Neural progenitor cell (in vitro differentiated cells): ENCODE data around the gene IL36A. TPM values are rescaled to one million over a fixed set of nuclear protein-coding genes. Genes with fewer than 3 reads are reported as not detected.

ENCODE experiments used
- DNase-seq: peaks from one replicate; pipeline ENCODE4 v3.0.0-alpha.2; 2016; ENCODE audit warnings: low spot score
- H2AFZ ChIP-seq: fragments of 200-600 bp; sonication (generic); replicated peaks from 2 replicates; pipeline ENCODE4 v1.6.1; 2016; ENCODE audit warnings: antibody characterized with exemption
- H3F3A ChIP-seq: fragments of 200-600 bp; sonication (generic); 2 replicates; pipeline ENCODE4 v1.6.1; 2016; ENCODE audit warnings: antibody characterized with exemption, low read depth
- H3K27ac ChIP-seq: fragments of 200-600 bp; sonication (generic); 2 replicates; pipeline ENCODE4 v1.5.1; 2016; ENCODE audit warnings: mild to moderate bottlenecking
- H3K27me3 ChIP-seq: fragments of 200-600 bp; sonication (generic); 2 replicates; pipeline ENCODE4 v1.6.1; 2016; ENCODE audit warnings: mild to moderate bottlenecking, moderate library complexity
- H3K36me3 ChIP-seq: fragments of 200-600 bp; sonication (generic); 2 replicates; pipeline ENCODE4 v1.5.1; 2016
- H3K4me1 ChIP-seq: fragments of 200-600 bp; sonication (generic); 2 replicates; pipeline ENCODE4 v1.6.1; 2016; ENCODE audit warnings: mixed run types
- H3K4me2 ChIP-seq: fragments of 200-600 bp; sonication (generic); 2 replicates; pipeline ENCODE4 v1.6.1; 2016
- H3K4me3 ChIP-seq: fragments of 200-600 bp; sonication (generic); 2 replicates; pipeline ENCODE4 v1.5.1; 2016
- H3K79me2 ChIP-seq: fragments of 200-600 bp; sonication (generic); 2 replicates; pipeline ENCODE4 v1.6.1; 2016; ENCODE audit warnings: low read depth
- H3K9ac ChIP-seq: fragments of 200-600 bp; sonication (generic); 2 replicates; pipeline ENCODE4 v1.6.1; 2016
- H3K9me3 ChIP-seq: fragments of 200-600 bp; sonication (generic); 2 replicates; pipeline ENCODE4 v1.5.1; 2016; ENCODE audit warnings: low read depth
- H4K20me1 ChIP-seq: fragments of 200-600 bp; sonication (generic); 2 replicates; pipeline ENCODE4 v1.6.1; 2016; ENCODE audit warnings: low read depth
- H3K27ac Mint-ChIP-seq: 3 replicates; pipeline ENCODE4 v1.8.0; 2021; ENCODE audit warnings: mixed read lengths
- H3K27me3 Mint-ChIP-seq: 2 replicates; pipeline ENCODE4 v1.8.0; 2022; ENCODE audit warnings: low read depth, mild to moderate bottlenecking, inconsistent platforms, moderate library complexity, mixed read lengths; ENCODE audit not compliant: insufficient read depth
- H3K36me3 Mint-ChIP-seq: 3 replicates; pipeline ENCODE4 v1.8.0; 2021; ENCODE audit warnings: mixed read lengths
- H3K4me1 Mint-ChIP-seq: 3 replicates; pipeline ENCODE4 v1.8.0; 2021; ENCODE audit warnings: mixed read lengths
- H3K4me3 Mint-ChIP-seq: 3 replicates; pipeline ENCODE4 v1.8.0; 2021; ENCODE audit warnings: mild to moderate bottlenecking, moderate library complexity, mixed read lengths
- H3K9me3 Mint-ChIP-seq: 3 replicates; pipeline ENCODE4 v1.8.0; 2020; ENCODE audit warnings: mixed read lengths
- EZH2 ChIP-seq: fragments of 200-600 bp; sonication (generic); IDR thresholded peaks from 2 replicates; pipeline ENCODE4 v1.6.1; 2017; ENCODE audit warnings: antibody characterized with exemption, mild to moderate bottlenecking, moderate library complexity
- EZH2phosphoT487 ChIP-seq: fragments of 200-600 bp; sonication (generic); IDR thresholded peaks from 2 replicates; pipeline ENCODE4 v1.6.1; 2017; ENCODE audit warnings: antibody characterized with exemption
- total RNA-seq: library from RNA; depleted of rRNA; stranded (reverse); fragments of >200 nt; gene quantifications from 2 replicates; pipeline ENCODE4 v1.2.3, GENCODE V29; 2015; ENCODE audit warnings: low replicate concordance
- TF ChIP-seq, protein P1 (sequence below): fragments of 200-600 bp; sonication (generic); IDR thresholded peaks from 2 replicates; pipeline ENCODE4 v1.5.1; 2017; ENCODE audit warnings: antibody characterized with exemption, mild to moderate bottlenecking

IL36A gene
- total RNA-seq, 1 donor from 2014 or later: not detected

DNA sequence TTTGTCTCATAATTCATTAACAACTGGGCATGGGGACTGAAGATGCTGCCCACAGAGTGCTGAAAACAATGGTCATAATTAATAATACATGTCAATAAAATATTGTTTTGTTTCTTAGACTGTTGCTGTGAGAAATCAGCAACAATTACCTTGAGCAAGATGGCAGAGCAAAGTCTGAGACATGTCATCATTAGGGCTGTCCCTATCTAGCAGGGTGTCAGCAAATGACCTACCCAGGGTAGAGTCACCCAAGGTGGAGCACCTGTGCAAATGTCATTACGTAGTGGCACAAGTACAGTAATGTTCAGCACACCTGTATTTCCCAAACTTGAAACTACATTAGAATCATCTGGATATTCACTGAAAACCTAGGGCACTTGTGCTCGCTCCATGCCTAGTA, 10.6 kb upstream of the IL36A start:
- no peak for DNase-seq
- Mint-ChIP-seq H3K36me3 (no peaks in the 10 kb centered on the region), H3K9me3 (peaks cover 12% of the 10 kb centered on the region)

DNA sequence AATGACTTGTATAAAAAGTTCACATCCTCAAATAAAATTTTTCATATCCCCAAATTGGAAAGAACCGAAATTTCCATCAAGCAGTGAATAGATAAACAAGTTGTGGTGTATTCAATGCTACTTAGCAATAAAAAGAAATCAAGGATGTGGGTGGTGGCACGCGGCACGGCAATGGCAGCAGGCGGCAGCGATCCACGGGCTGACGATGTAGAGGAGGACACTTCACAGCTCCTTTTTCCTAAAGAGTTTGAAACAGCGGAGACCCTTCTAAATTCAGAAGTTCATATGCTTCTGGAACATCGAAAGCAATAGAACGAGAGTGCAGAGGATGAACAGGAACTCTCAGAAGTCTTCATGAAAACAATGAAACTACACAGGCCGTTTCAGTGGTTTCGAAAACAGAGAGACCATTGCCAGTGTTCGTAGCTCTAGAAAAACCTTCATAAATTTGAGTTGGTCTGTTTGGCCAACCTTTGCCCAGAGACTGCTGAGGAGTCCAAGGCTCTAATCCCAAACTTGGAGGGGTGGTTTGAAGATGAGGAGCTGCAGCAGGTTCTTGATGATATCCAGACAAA, 9.8 kb upstream of the IL36A start:
- Histone ChIP-seq H3K36me3 (no peaks in the 10 kb centered on the region), H3F3A (no peaks in the 10 kb centered on the region), H3K27me3 (no peaks in the 10 kb centered on the region), H3K4me1 (no peaks in the 10 kb centered on the region), H3K4me3 (no peak overlapping the region), H3K27ac (no peak overlapping the region), H2AFZ (no peak overlapping the region), H3K9ac (no peak overlapping the region), H3K9me3 (no peaks in the 10 kb centered on the region), H3K79me2 (no peaks in the 10 kb centered on the region), H4K20me1 (no peaks in the 10 kb centered on the region), H3K4me2 (no peak overlapping the region)
- H3K4me3 Mint-ChIP-seq: no peak overlapping the region
- H3K36me3 Mint-ChIP-seq: no peaks in the 10 kb centered on the region
- no peak for DNase-seq
- peaks cover 12% of the 10 kb centered on the region for H3K9me3 Mint-ChIP-seq
- H3K27me3 Mint-ChIP-seq: peaks cover 2% of the 10 kb centered on the region
- H3K4me1 Mint-ChIP-seq: no peaks in the 10 kb centered on the region
- TF ChIP-seq, protein P1, sequence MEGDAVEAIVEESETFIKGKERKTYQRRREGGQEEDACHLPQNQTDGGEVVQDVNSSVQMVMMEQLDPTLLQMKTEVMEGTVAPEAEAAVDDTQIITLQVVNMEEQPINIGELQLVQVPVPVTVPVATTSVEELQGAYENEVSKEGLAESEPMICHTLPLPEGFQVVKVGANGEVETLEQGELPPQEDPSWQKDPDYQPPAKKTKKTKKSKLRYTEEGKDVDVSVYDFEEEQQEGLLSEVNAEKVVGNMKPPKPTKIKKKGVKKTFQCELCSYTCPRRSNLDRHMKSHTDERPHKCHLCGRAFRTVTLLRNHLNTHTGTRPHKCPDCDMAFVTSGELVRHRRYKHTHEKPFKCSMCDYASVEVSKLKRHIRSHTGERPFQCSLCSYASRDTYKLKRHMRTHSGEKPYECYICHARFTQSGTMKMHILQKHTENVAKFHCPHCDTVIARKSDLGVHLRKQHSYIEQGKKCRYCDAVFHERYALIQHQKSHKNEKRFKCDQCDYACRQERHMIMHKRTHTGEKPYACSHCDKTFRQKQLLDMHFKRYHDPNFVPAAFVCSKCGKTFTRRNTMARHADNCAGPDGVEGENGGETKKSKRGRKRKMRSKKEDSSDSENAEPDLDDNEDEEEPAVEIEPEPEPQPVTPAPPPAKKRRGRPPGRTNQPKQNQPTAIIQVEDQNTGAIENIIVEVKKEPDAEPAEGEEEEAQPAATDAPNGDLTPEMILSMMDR: no peak
- TF ChIP-seq EZH2 (no peak), EZH2phosphoT487 (no peak)
- H3K27ac Mint-ChIP-seq: no peak overlapping the region

More for the DNA sequence above, 10.6 kb upstream of the IL36A start:
- Histone ChIP-seq H4K20me1 (no peaks in the 10 kb centered on the region), H3K36me3 (no peaks in the 10 kb centered on the region), H3K4me3 (no peak overlapping the region), H2AFZ (no peak overlapping the region), H3K4me1 (no peaks in the 10 kb centered on the region), H3K79me2 (no peaks in the 10 kb centered on the region), H3K9ac (no peak overlapping the region), H3K27me3 (no peaks in the 10 kb centered on the region), H3K4me2 (no peak overlapping the region), H3F3A (no peaks in the 10 kb centered on the region), H3K9me3 (no peaks in the 10 kb centered on the region), H3K27ac (no peak overlapping the region)
- Mint-ChIP-seq H3K27me3 (peaks cover 2% of the 10 kb centered on the region), H3K4me3 (no peak overlapping the region), H3K27ac (no peak overlapping the region), H3K4me1 (no peaks in the 10 kb centered on the region)
- TF ChIP-seq EZH2phosphoT487: no peak
- no peak for TF ChIP-seq EZH2
- TF ChIP-seq, protein P1: no peak

DNA sequence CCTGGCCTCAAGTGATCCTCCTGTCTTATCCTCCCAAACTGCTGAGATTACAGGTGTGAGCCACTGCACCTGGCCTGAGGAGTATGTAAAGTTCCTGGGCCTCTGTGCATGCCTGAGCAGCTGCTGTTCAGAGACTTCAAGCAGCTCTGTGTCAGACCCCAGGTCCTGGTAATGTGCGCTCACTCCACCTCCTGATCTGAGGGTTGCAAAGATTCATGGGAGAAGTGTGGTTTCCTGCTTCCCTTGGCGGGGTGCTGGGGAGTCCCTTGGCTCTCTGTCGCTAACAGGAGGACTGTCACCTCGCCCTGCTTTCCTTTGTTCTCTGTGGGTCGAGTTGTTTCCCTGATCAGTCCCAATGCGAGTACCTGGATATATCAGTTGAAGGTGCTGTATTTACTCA, 8.6 kb upstream of the IL36A start:
- DNase-seq: no peak
- Mint-ChIP-seq H3K9me3 (peaks cover 22% of the 10 kb centered on the region), H3K27me3 (peaks cover 2% of the 10 kb centered on the region), H3K27ac (no peak overlapping the region), H3K4me3 (no peak overlapping the region), H3K36me3 (no peaks in the 10 kb centered on the region), H3K4me1 (no peaks in the 10 kb centered on the region)
- Histone ChIP-seq H3K4me3 (no peak overlapping the region), H4K20me1 (no peaks in the 10 kb centered on the region), H3K9me3 (no peaks in the 10 kb centered on the region), H3F3A (no peaks in the 10 kb centered on the region), H3K4me1 (no peaks in the 10 kb centered on the region), H2AFZ (no peak overlapping the region), H3K36me3 (no peaks in the 10 kb centered on the region), H3K27ac (no peak overlapping the region), H3K27me3 (no peaks in the 10 kb centered on the region), H3K79me2 (no peaks in the 10 kb centered on the region), H3K4me2 (no peak overlapping the region), H3K9ac (no peak overlapping the region)
- TF ChIP-seq, protein P1: no peak
- TF ChIP-seq EZH2phosphoT487 (no peak), EZH2 (no peak)
